ENCODE results near the gene TTC34.

GRCh38 chr1:2612591-2613365 is 188.7 kb downstream of the TTC34 start:
- TF ChIP-seq, protein P1, sequence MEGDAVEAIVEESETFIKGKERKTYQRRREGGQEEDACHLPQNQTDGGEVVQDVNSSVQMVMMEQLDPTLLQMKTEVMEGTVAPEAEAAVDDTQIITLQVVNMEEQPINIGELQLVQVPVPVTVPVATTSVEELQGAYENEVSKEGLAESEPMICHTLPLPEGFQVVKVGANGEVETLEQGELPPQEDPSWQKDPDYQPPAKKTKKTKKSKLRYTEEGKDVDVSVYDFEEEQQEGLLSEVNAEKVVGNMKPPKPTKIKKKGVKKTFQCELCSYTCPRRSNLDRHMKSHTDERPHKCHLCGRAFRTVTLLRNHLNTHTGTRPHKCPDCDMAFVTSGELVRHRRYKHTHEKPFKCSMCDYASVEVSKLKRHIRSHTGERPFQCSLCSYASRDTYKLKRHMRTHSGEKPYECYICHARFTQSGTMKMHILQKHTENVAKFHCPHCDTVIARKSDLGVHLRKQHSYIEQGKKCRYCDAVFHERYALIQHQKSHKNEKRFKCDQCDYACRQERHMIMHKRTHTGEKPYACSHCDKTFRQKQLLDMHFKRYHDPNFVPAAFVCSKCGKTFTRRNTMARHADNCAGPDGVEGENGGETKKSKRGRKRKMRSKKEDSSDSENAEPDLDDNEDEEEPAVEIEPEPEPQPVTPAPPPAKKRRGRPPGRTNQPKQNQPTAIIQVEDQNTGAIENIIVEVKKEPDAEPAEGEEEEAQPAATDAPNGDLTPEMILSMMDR (IDR thresholded peaks at IDR 0.05; ENCODE audit: low read length) = no peak
- no peak for TF ChIP-seq EZH2 (IDR thresholded peaks at IDR 0.05; ENCODE audit: borderline replicate concordance, low read length)
